Heart left ventricle (tissue), 16 donors: ENCODE data around the gene RALGAPA2. TPM values are rescaled to one million over a fixed set of nuclear protein-coding genes. Genes with fewer than 3 reads are reported as not detected.

Experiments
- ATAC-seq, 4 donors: fragments of 200-7000 bp; cut with Tn5 transposase; one replicate each; pipeline ENCODE4 v1.9.1; 2020 to 2022; ENCODE audit warnings: moderate library complexity in 4 of 4, mild to moderate bottlenecking in 3 of 4, moderate number of reproducible peaks in 1 of 4
- DNase-seq, 5 donors: peaks; one replicate each; pipeline ENCODE4 v3.0.0-alpha.2; 2020
- H3K27ac ChIP-seq, 12 donors: fragments of 200-600 bp; sonication (generic) in 4 of 12; one replicate each; pipeline versions ENCODE4 v1.5.0 to v1.8.0; 2016 to 2022; ENCODE audit warnings: mild to moderate bottlenecking in 2 of 12
- H3K27me3 ChIP-seq, 9 donors: fragments of 200-600 bp; sonication (generic) in 2 of 9; one replicate each; pipeline versions ENCODE4 v1.5.1 to v1.8.0; 2016 to 2022; ENCODE audit warnings: mild to moderate bottlenecking in 3 of 9
- H3K36me3 ChIP-seq, 9 donors: fragments of 200-600 bp; sonication (generic) in 2 of 9; one replicate each; pipeline versions ENCODE4 v1.5.0 to v1.8.0; 2018 to 2022; ENCODE audit warnings: mild to moderate bottlenecking in 2 of 9
- H3K4me1 ChIP-seq, 12 donors: fragments of 200-600 bp; sonication (generic) in 4 of 12; one replicate each; pipeline versions ENCODE4 v1.5.0 to v1.8.0; 2016 to 2022; ENCODE audit warnings: mild to moderate bottlenecking in 3 of 12
- H3K4me3 ChIP-seq, 12 donors: fragments of 200-600 bp; sonication (generic) in 4 of 12; one replicate each; pipeline versions ENCODE4 v1.5.0 to v1.8.0; 2017 to 2022; ENCODE audit warnings: mild to moderate bottlenecking in 9 of 12, moderate library complexity in 4 of 12
- H3K9me3 ChIP-seq, 12 donors: fragments of 200-600 bp; sonication (generic) in 4 of 12; one replicate each; pipeline versions ENCODE4 v1.5.0 to v1.8.0; 2016 to 2022; ENCODE audit warnings: mild to moderate bottlenecking in 1 of 12
- CTCF ChIP-seq, 12 donors: fragments of 200-600 bp; sonication (generic) in 4 of 12; IDR thresholded peaks; one replicate each; pipeline versions ENCODE4 v1.5.0 to v1.8.0; 2018 to 2022; ENCODE audit warnings: antibody characterized with exemption in 12 of 12, mild to moderate bottlenecking in 5 of 12
- POLR2A ChIP-seq, 2 donors: fragments of 450-650 bp; IDR thresholded peaks; one replicate each; pipeline ENCODE4 v1.6.1; 2017; ENCODE audit warnings: antibody characterized with exemption in 2 of 2, mild to moderate bottlenecking in 2 of 2, moderate library complexity in 2 of 2
- WGBS, 4 donors: extraction: QIAGEN DNeasy Blood & Tissue Kit in 2 of 4; methylation state at CpG; one replicate each; pipeline versions ENCODE4 v1.1.5 to v1.1.7; 2013 to 2018; 5-methylcytosine and 5-hydroxymethylcytosine counted together
- intact Hi-C, 10 donors: fragments of 100-400 bp; cut with DNase I; formaldehyde crosslinking; loops; one replicate each; pipeline versions ENCODE4 v1.11.1 to v1.14.2; 2022
- polyA plus RNA-seq, 2 donors: library from polyadenylated mRNA; stranded (reverse); fragments of 200-250 nt; gene quantifications; one replicate each; pipeline ENCODE4 v1.2.3, GENCODE V29; 2013
- total RNA-seq, 9 donors: library from RNA; depleted of rRNA in 2 of 9; stranded (reverse); fragments of >200 nt in 2 of 9; fragmentation: NEBNext Ultra II Directional in 3 of 9; extraction: Animal tissue kit (Norgen Biotek cat#: 25700) in 3 of 9; gene quantifications; one replicate each; pipeline versions ENCODE4 v1.1.0 to v1.2.4, GENCODE V29; 2016 to 2023
- donor health status: ischemic (EF 13 %, LVEDD 7.1; RV severe dilation, severe dysfunction).
- donor health status: healthy with polysubstance abuse.
- donor health status: DM: no; HTN: yes; CAD: no.
- donor health status: DM: no; HTN: no; CAD: no.
- donor health status: ischemic (EF 25% LVEDD 6.9; RV normal size, moderate dysfunction).
- donor health status: ischemic (EF 25% LVEDD 5.7; RV mildly dilated, moderate dysfunction).
- donor health status: healthy.
- donor health status: DM: yes; HTN: yes; CAD: no.
- donor health status: ischemic (EF 35%, LVEDD 5.7; RV mildly dilated, moderate dysfunction).
- donor health status: nonischemic (EF 11% LVEDD 7.7; RV severe dilation, severe dysfunction).
- donor health status: DM: yes; HTN: yes; CAD: no.
- donor health status: PGD.
- donor health status: ischemic (EF 29% LVEDD 5.4; RV normal size, mild dysfunction).
- donor health status: nonischemic (EF 23%, LVEDD 6.1; RV moderate dilation, normal function).

RALGAPA2 gene
- total and polyA plus RNA-seq, 11 donors = 5.6 to 33.8 (median 21.4) TPM

- H3K4me1 ChIP-seq = no peaks in the 10 kb centered on the region
- TF ChIP-seq POLR2A (IDR thresholded peaks at IDR 0.05) (no peak), CTCF (IDR thresholded peaks at IDR 0.05) (no peak)
- intact Hi-C loops = loop anchor here in 2 of 10 donors (5.0 kb wide), 2 partner anchors 211 to 491 kb away; no protein-coding TSS in a partner anchor
- ATAC-seq (no peak), DNase-seq (no peak)
- H3K27ac ChIP-seq = no peak overlapping the region
- H3K27me3 ChIP-seq = no peaks in the 10 kb centered on the region
- peaks cover 0 to 92% (median 87%) of the 10 kb centered on the region in 9 donors for H3K36me3 ChIP-seq
- WGBS, 4 donors = 90 to 96% (median 94%) methylated on average over 2 of the region's 2 CpGs
- H3K4me3 ChIP-seq = no peak overlapping the region
- H3K9me3 ChIP-seq = no peaks in the 10 kb centered on the region
These were observed 138.6 kb downstream of the RALGAPA2 start for GRCh38 chr20:20573797-20574196.

GRCh38 chr20:20571068-20571780 lies 141.2 kb downstream of the RALGAPA2 start:
- Histone ChIP-seq H3K9me3 (no peaks in the 10 kb centered on the region), H3K27ac (no peak overlapping the region), H3K36me3 (peaks cover 0 to 85% (median 69%) of the 10 kb centered on the region in 9 donors), H3K4me1 (no peaks in the 10 kb centered on the region), H3K4me3 (no peak overlapping the region), H3K27me3 (no peaks in the 10 kb centered on the region)
- 91 to 95% (median 93%) methylated on average over 6 of the region's 6 CpGs for WGBS, 4 donors
- no peak for TF ChIP-seq CTCF (IDR thresholded peaks at IDR 0.05)
- no peak for TF ChIP-seq POLR2A (IDR thresholded peaks at IDR 0.05)
- intact Hi-C loops = loop anchor here in 2 of 10 donors (5.0 kb wide), 2 partner anchors 209 to 489 kb away; no protein-coding TSS in a partner anchor
- DNase-seq = no peak
- ATAC-seq = no peak

- ATAC-seq (no peak), DNase-seq (no peak)
- Histone ChIP-seq H3K4me3 (no peak overlapping the region), H3K9me3 (no peaks in the 10 kb centered on the region), H3K36me3 (peaks cover 0 to 74% (median 59%) of the 10 kb centered on the region in 9 donors), H3K27ac (no peak overlapping the region), H3K27me3 (no peaks in the 10 kb centered on the region), H3K4me1 (no peaks in the 10 kb centered on the region)
- peak; percentile 40 to 75 (median 64) for TF ChIP-seq CTCF (IDR thresholded peaks at IDR 0.05)
- TF ChIP-seq POLR2A (IDR thresholded peaks at IDR 0.05) = no peak
- intact Hi-C loops = loop anchor here (1.0 to 10.0 kb wide), 6 partner anchors 204 to 486 kb away; partner anchors contain the start of gene INSM1 (in 3 of the 10)
- WGBS, 4 donors = 33 to 39% (median 35%) methylated on average over 3 of the region's 3 CpGs
These were observed 143.7 kb downstream of the RALGAPA2 start for GRCh38 chr20:20568604-20569205.

GRCh38 chr20:20567712-20568111 lies 144.7 kb downstream of the RALGAPA2 start:
- no peak for ATAC-seq
- Histone ChIP-seq H3K4me1 (no peaks in the 10 kb centered on the region), H3K27me3 (no peaks in the 10 kb centered on the region), H3K9me3 (no peaks in the 10 kb centered on the region), H3K27ac (no peak overlapping the region), H3K36me3 (peaks cover 0 to 64% (median 50%) of the 10 kb centered on the region in 9 donors), H3K4me3 (no peak overlapping the region)
- intact Hi-C loops = loop anchor here (1.0 to 10.0 kb wide), 6 partner anchors 203 to 485 kb away; partner anchors contain the start of gene INSM1 (in 3 of the 10)
- 98 to 99% (median 98%) methylated on average over 4 of the region's 4 CpGs for WGBS, 4 donors
- DNase-seq = no peak
- TF ChIP-seq CTCF (IDR thresholded peaks at IDR 0.05) (no peak), POLR2A (IDR thresholded peaks at IDR 0.05) (no peak)
